Measurements from ENCODE around the gene SEC14L3.
A peak's percentile ranks its signal among the peaks of the same experiment; 100 is the strongest.
"Not testable (repeated sequence)": the region's sequence is repeated elsewhere in the genome, so short reads cannot be mapped to it uniquely, and the experiment has no call there.

Gene SEC14L3

DNA sequence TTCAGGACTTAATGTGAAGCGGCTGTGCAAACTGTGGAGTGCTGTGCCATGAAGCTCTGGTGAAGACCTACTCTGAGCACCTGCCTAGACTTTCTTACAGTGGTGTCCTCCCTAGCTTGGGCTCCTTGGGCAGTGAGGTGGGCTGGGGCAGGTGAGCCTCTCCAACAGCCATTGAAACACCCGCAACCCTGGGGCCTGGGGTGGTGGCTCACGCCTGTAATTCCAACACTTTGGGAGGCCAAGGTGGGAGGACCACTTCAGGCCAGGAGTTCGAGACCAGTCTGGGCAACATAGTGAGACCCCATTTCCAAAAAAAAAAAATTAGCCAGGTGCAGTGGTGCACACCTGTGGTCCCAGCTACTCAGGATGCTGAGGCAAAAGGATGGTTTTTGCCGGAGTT, 14.3 kb upstream of the SEC14L3 start:
- DNase-seq (ENCODE audit: low read depth), result no peak

DNA sequence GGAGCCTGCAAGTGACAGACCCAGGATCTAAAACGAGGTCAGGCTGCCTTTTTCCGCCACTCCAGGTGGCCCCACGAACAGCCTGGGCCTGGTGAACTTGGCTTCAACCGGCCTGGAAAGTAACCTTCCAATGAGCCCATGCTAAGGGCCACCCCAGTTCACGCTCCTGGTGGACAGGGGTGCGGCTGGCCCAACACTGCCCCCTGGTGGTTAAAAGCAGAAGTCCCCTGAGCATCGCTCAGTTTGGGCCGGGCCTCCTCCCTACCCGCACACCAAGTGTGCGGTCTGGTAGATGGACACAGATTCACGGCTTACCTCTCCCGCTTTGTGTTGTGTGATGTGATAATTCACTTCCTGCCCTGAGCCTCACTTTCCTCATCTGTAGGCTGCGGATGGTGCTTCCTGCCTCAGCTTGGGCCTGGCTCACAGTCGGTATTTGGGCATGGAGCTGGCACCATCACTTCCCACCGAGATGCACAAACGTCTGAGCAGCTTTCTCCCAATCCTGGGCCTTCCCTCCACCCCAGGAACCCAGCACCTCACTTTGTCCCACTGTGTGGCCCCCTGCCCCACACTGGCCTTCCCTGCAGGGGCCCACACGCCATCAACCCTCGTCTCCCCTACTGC, 13.7 kb upstream of the SEC14L3 start:
- peak; percentile 57 for DNase-seq (ENCODE audit: low read depth)

DNA sequence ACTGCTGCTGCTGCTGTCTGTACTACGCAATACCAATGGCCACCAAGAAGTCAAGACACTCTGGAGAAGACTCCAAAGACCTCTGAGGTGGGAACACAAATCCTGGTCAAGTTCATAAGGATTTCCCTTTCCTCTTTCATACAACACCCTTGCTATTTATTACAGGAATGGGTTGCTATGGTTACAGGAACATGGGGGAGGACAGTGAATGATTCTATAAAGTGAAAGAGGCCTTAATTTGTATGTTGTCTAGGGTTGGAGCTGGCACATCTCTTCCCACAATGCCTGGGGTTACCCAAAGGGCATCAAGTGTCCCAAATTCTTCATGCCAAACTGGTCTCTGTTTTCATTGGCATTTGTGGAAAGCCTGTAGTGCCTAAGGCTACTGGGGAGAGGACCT, 11.4 kb upstream of the SEC14L3 start:
- DNase-seq (ENCODE audit: low read depth), result no peak

GRCh38 chr22:30481711-30482110, 9.9 kb upstream of the SEC14L3 start:
- no peak for DNase-seq (ENCODE audit: low read depth)

DNA sequence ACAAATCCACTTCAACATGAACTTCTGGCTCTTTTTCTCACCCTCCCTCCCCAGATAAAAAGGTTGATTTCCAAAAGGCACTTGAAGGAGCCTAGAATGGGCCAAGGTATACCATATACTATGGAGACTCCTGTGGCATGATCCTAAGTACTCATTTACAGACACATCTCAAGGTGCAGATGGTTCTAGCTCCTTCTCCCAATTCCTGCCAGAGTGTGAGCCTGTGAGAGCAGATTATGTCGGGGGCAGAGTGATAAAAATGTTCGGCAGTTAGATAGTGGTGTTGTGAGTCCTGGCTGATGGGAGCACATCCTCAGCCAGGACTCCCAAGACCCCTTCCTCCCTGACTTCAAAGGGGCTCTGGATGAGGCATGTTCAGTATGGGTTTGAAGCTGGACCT, 8.2 kb upstream of the SEC14L3 start:
- no peak for DNase-seq (ENCODE audit: low read depth)

GRCh38 chr22:30474683-30475424, 3.0 kb upstream of the SEC14L3 start:
- no peak for DNase-seq (ENCODE audit: low read depth)

DNA sequence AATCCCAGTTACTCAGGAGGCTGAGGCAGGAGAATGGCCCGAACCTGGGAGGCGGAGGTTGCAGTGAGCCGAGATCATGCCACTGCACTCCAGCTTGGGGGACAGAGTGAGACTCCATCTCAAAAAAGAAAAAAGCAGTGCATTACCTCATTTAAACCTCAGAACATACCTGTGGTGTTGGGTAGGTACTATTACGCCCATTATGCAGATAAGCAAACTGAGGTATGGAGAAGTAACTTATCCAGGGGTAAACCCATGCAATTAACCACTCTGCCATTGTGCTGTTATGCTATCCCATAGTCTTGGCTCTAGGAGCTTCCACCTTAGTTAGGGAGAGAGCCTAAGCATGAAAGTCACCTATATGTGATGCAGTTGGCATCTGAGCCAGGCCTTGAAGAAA, 2.3 kb upstream of the SEC14L3 start:
- no peak for DNase-seq (ENCODE audit: low read depth)

- no peak for DNase-seq (ENCODE audit: low read depth)
These were observed 1.3 kb upstream of the SEC14L3 start for GRCh38 chr22:30472994-30473720.

DNA sequence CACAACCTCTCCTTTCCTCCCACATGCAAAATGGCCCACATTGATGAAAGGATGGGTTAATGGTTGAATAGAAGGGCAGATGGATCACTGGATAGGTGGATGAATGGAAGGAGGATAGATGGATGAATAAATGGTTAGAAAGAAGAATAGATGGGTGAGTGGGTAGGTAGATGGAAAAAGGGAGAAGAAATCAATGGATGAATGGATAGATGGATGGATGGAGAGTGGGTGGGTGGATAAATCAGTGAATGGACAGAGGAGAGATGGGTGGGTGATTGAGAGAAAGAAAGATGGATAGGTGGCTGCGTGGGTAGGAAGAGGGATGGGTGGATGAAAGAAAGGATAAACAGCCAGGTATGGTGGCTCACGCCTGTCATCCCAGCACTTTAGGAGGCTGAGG, 1.2 kb downstream of the SEC14L3 start:
- DNase-seq (ENCODE audit: low read depth), result no peak

GRCh38 chr22:30469165-30469564, 2.7 kb downstream of the SEC14L3 start:
- DNase-seq (ENCODE audit: low read depth), result no peak

- not testable (repeated sequence) for DNase-seq (ENCODE audit: low read depth)
These were observed 11.3 kb downstream of the SEC14L3 start for GRCh38 chr22:30460555-30460954.

DNA sequence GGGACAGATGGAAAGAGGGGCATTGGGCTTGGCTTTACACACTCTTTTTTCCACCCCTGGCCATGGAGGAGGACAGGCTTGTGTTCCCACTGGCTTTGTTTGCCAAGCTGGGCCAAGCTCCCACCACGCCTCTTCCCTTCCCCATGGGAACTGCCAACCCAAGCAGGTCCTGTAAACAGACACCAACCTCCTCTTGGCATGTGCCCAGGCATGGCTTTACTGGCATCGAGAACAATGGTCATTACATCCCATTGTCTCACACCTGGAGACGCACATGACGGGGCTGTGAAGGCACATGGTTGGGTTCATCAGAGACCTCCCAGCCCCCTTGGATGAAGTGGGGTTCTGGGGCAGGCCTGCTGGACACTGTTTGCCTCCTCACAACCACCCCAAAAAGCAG, 11.7 kb downstream of the SEC14L3 start:
- DNase-seq (ENCODE audit: low read depth), result no peak

DNA sequence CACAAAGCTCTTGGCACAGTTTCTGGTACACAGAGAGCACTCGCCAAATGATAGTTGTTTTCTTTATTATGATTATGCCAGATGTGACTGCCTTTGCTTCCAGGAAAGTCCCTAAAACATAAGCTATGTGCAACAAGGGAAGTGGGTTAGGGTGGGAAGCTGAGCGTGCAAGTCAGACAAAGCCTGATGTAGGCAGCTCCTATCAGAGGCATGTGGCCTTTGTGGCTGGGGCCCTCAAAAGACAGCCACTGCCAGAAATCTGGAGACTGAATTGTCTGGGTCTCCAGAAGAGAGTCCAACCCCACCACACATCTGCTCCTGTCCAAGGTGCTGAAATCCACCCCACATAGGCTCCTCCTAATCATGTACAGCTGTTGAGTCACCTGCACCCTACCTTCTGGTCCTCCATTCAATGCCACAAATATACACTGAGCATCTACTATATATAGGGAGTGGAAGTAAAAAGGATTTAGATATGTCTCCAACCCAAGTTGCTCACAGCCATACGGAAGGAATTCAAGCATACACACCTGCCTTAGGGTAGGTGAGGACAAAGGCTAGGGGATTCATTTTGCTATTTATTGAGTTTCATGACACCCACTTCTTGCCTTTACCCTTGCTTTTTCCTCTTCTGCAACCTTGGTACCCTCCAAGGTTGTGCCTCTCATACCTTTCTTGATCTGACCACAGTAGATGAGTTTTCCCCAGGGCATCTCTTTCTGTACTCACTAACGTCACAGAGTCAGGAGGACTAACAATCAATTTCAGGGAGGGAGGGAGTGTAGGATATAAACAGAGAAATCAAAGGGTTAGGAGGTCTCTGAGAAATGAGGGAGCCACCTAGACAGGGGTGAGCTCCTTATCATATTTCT, 12.4 kb downstream of the SEC14L3 start:
- DNase-seq (ENCODE audit: low read depth), result no peak

- DNase-seq (ENCODE audit: low read depth), result no peak
These were observed 13.8 kb downstream of the SEC14L3 start for GRCh38 chr22:30457981-30458380.

DNA sequence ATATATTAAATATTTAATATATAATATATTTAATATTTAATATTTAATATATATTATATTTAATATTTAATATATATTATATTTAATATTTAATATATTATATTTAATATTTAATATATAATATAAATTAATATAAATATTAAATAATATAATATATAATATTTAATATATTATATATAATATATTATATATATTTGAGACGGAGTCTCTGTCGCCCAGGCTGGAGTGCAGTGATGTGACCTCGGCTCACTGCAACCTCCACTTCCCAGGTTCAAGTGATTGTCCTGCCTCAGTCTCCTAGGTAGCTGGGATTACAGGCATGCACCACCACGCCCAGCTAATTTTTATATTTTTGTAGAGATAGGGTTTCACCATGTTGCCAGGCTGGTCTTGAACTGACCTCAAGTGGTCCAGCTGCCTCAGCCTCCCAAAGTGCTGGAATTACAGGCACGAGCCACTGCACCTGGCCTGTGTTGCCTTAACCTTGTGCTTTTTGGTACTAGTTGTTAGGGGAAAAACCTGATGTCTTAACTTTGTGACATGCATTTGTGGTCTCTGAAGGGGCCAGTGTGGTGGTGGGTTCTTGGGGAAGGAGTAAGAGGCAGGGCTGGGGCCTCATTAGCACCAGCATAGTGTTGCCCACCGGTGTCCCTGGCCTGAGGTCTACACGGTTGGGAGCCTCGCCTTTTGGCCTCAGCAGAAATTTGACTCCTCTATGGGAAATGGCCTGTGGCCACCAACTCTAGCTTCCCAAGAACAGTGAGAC, 16.6 kb downstream of the SEC14L3 start:
- no peak for DNase-seq (ENCODE audit: low read depth)

- no peak for DNase-seq (ENCODE audit: low read depth)
These were observed 17.9 kb downstream of the SEC14L3 start for GRCh38 chr22:30453731-30454510.

DNA sequence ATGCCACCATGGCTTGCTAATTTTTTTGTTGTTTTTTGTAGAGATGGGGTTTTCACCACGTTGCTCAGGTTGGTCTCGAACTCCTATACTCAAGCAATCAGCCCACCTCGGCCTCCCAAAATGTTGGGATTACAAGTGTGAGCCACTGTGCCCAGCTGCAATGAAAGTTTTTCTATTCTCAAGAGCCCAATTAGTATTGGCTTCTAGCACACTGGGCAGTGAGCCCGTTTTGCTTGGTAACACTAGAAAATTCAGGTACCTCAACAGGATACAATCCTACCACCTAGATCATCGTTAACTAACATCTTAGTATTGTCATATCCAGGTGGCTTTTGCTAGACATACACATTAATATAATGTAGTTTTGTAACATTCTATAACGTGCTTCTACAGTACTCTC, 19.0 kb downstream of the SEC14L3 start:
- no peak for DNase-seq (ENCODE audit: low read depth)

GRCh38 chr22:30451488-30451887, 20.3 kb downstream of the SEC14L3 start:
- DNase-seq (ENCODE audit: low read depth), result not testable (repeated sequence)

DNA sequence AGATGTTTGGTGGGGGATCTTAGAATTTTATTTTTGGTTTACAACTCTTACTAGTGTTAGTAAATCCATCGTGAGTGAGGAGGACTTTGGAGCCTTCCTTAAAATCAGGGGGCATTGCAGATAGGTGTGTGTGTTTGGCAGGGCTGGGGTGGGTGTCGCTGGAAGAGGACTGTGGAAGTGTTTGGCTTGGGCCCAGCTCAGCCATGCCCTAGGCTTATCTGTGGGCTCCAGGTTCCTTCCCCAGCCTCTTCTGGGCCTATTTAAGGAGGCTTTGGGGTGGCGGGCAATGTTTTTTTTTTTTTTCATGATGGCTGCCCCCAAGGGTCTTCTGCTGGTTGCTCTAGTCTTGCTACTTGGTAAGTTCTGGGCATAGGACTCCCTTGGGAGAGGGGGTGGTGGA, 24.2 kb downstream of the SEC14L3 start:
- no peak for DNase-seq (ENCODE audit: low read depth)

GRCh38 chr22:30445438-30446145, 26.2 kb downstream of the SEC14L3 start:
- no peak for DNase-seq (ENCODE audit: low read depth)
